Measurements from ENCODE around the gene KLHL21.

Gene KLHL21

DNA sequence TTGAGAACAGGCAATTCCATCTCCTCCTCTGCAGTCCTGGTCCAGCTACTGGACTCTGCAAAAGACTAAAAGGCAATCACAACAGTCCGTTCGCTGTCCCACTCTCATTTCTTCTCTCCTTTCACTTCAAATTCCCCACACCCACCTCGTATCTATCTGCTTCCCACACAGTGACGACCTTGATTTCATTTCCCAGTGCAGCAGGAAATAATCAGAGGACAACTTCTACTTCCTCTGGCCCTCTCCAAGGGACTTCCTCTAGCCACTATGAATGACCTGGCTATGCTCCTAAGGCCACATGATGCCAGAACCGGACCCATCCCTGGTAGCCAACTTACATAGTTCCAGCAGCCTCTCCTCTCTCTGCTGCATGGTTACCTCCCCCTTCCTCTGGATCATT, 56.3 kb downstream of the KLHL21 start:
- no peak for DNase-seq

- DNase-seq, result no peak
These were observed 57.2 kb downstream of the KLHL21 start for GRCh38 chr1:6545276-6546112.

- no peak for DNase-seq
These were observed 57.8 kb downstream of the KLHL21 start for GRCh38 chr1:6544831-6545230.
